WTC11 (cell line): ENCODE measurements around the gene OBSCN. TPM values are rescaled to one million over a fixed set of nuclear protein-coding genes. Genes with fewer than 3 reads are reported as not detected.

Experiments used
- ATAC-seq: fragments of 200-7000 bp; cut with Tn5 transposase; 2 replicates; pipeline ENCODE4 v1.10.0; 2021; ENCODE audit warnings: mild to moderate bottlenecking, moderate library complexity
- CTCF ChIA-PET: fragments of 300-600 bp; sonication (Branson Sonifier 250); formaldehyde crosslinking; loops from one replicate; lab custom pipeline; 2021; ENCODE audit warnings: antibody characterized with exemption; lab: Charles Lee
- POLR2A ChIA-PET: fragments of 350-600 bp; sonication (Branson Sonifier 250); formaldehyde crosslinking; loops from one replicate; lab custom pipeline; 2021; ENCODE audit warnings: antibody characterized with exemption; lab: Charles Lee
- DNase-seq: peaks from one replicate; pipeline ENCODE4 v3.0.0; 2021; ENCODE audit warnings: low spot score
- H3K27ac Mint-ChIP-seq: 2 replicates; pipeline ENCODE4 v1.8.0; 2021; ENCODE audit warnings: mixed read lengths
- H3K27me3 Mint-ChIP-seq: 2 replicates; pipeline ENCODE4 v1.8.0; 2021; ENCODE audit warnings: low read depth, mild to moderate bottlenecking, moderate library complexity, mixed read lengths
- H3K36me3 Mint-ChIP-seq: 2 replicates; pipeline ENCODE4 v1.8.0; 2021; ENCODE audit warnings: mixed read lengths
- H3K4me1 Mint-ChIP-seq: 2 replicates; pipeline ENCODE4 v1.8.0; 2022; ENCODE audit warnings: mixed read lengths
- H3K4me3 Mint-ChIP-seq: 2 replicates; pipeline ENCODE4 v1.8.0; 2021; ENCODE audit warnings: mild to moderate bottlenecking, moderate library complexity, mixed read lengths
- H3K9me3 Mint-ChIP-seq: 2 replicates; pipeline ENCODE4 v1.8.0; 2021; ENCODE audit warnings: mixed read lengths
- ATF1 ChIP-seq: sonication (generic); formaldehyde crosslinking; IDR thresholded peaks from 2 replicates; pipeline ENCODE4 v1.8.1; 2023; ENCODE audit warnings: mild to moderate bottlenecking, moderate library complexity, missing genetic modification reagents
- CREB1 ChIP-seq: sonication (generic); formaldehyde crosslinking; IDR thresholded peaks from 2 replicates; pipeline ENCODE4 v1.8.0; 2023; ENCODE audit warnings: mild to moderate bottlenecking, missing genetic modification reagents
- CREM ChIP-seq: sonication (generic); formaldehyde crosslinking; IDR thresholded peaks from 2 replicates; pipeline ENCODE4 v1.8.1; 2022; ENCODE audit warnings: mild to moderate bottlenecking, missing genetic modification reagents, moderate library complexity
- E2F5 ChIP-seq: sonication (generic); formaldehyde crosslinking; IDR thresholded peaks from 2 replicates; pipeline ENCODE4 v1.8.1; 2022; ENCODE audit warnings: mild to moderate bottlenecking, moderate library complexity, missing genetic modification reagents
- ESRRA ChIP-seq: sonication (generic); formaldehyde crosslinking; IDR thresholded peaks from 2 replicates; pipeline ENCODE4 v1.8.1; 2022; ENCODE audit warnings: mild to moderate bottlenecking, missing genetic modification reagents, borderline replicate concordance
- FOXK1 ChIP-seq: sonication (generic); formaldehyde crosslinking; IDR thresholded peaks from 2 replicates; pipeline ENCODE4 v1.8.0; 2022; ENCODE audit warnings: mild to moderate bottlenecking, moderate library complexity, missing genetic modification reagents
- GRHL2 ChIP-seq: fragments of 250-450 bp; sonication (Bioruptor Pico); IDR thresholded peaks from 2 replicates; pipeline ENCODE4 v1.8.0; 2022; ENCODE audit warnings: mild to moderate bottlenecking, moderate library complexity; ENCODE audit not compliant: insufficient replicate concordance, severe bottlenecking
- IRF2 ChIP-seq: sonication (generic); formaldehyde crosslinking; IDR thresholded peaks from 2 replicates; pipeline ENCODE4 v1.8.0; 2022; ENCODE audit warnings: low read depth, missing genetic modification reagents, borderline replicate concordance
- NFATC4 ChIP-seq: fragments of 250-450 bp; sonication (Bioruptor Pico); IDR thresholded peaks from 2 replicates; pipeline ENCODE4 v1.9.0; 2021; ENCODE audit warnings: mild to moderate bottlenecking
- NFYB ChIP-seq: sonication (generic); formaldehyde crosslinking; conservative IDR thresholded peaks from 2 replicates; pipeline ENCODE4 v1.8.0; 2022; ENCODE audit warnings: low read depth, missing genetic modification reagents
- NR3C1 ChIP-seq: sonication (generic); formaldehyde crosslinking; conservative IDR thresholded peaks from 2 replicates; pipeline ENCODE4 v1.8.1; 2023; ENCODE audit warnings: low read depth, mild to moderate bottlenecking, missing genetic modification reagents
- SMAD3 ChIP-seq: sonication (generic); formaldehyde crosslinking; IDR thresholded peaks from 2 replicates; pipeline ENCODE4 v1.8.0; 2022; ENCODE audit warnings: missing genetic modification reagents, mild to moderate bottlenecking, borderline replicate concordance
- SMAD4 ChIP-seq: sonication (generic); formaldehyde crosslinking; IDR thresholded peaks from 2 replicates; pipeline ENCODE4 v1.8.0; 2022; ENCODE audit warnings: mild to moderate bottlenecking, missing genetic modification reagents
- SOX15 ChIP-seq: fragments of 250-450 bp; sonication (Bioruptor Pico); IDR thresholded peaks from 2 replicates; pipeline ENCODE4 v1.9.0; 2021; ENCODE audit warnings: mild to moderate bottlenecking
- TEAD1 ChIP-seq: sonication (generic); formaldehyde crosslinking; IDR thresholded peaks from 2 replicates; pipeline ENCODE4 v1.8.0; 2022; ENCODE audit warnings: mild to moderate bottlenecking, missing genetic modification reagents
- TP53 ChIP-seq: sonication (generic); formaldehyde crosslinking; IDR thresholded peaks from 2 replicates; pipeline ENCODE4 v1.8.1; 2023; ENCODE audit warnings: mild to moderate bottlenecking, missing genetic modification reagents
- ZBTB43 ChIP-seq: sonication (generic); formaldehyde crosslinking; IDR thresholded peaks from 2 replicates; pipeline ENCODE4 v1.8.1; 2023; ENCODE audit warnings: mild to moderate bottlenecking, missing genetic modification reagents
- ZNF317 ChIP-seq: sonication (generic); formaldehyde crosslinking; IDR thresholded peaks from 2 replicates; pipeline ENCODE4 v1.8.1; 2023; ENCODE audit warnings: low read depth, mild to moderate bottlenecking, moderate library complexity, missing genetic modification reagents, borderline replicate concordance
- ZNF396 ChIP-seq: fragments of 250-450 bp; sonication (Bioruptor Pico); IDR thresholded peaks from 2 replicates; pipeline ENCODE4 v1.8.0; 2021; ENCODE audit warnings: mild to moderate bottlenecking, moderate library complexity, borderline replicate concordance
- total RNA-seq: library from RNA; stranded (reverse); gene quantifications from 3 replicates; pipeline ENCODE4 v1.2.3, GENCODE V29; 2021
- TF ChIP-seq, protein P1 (sequence below): sonication (generic); formaldehyde crosslinking; IDR thresholded peaks from 2 replicates; pipeline ENCODE4 v1.8.0; 2022; ENCODE audit warnings: mild to moderate bottlenecking, missing genetic modification reagents

The OBSCN gene
- total RNA-seq, 1 experiment from 2014 or later, result 38.8 TPM

GRCh38 chr1:228198977-228199590 lies 8.8 kb upstream of the OBSCN start:
- Mint-ChIP-seq H3K4me3 (no peak overlapping the region), H3K27ac (no peak overlapping the region), H3K27me3 (peaks cover 64% of the 10 kb centered on the region), H3K4me1 (no peaks in the 10 kb centered on the region), H3K36me3 (peaks cover 24% of the 10 kb centered on the region), H3K9me3 (peaks cover 62% of the 10 kb centered on the region)
- DNase-seq (no peak), ATAC-seq (no peak)
- TF ChIP-seq ZNF317 (CRISPR knock-in tag) (peak; percentile 100), GRHL2 (CRISPR knock-in tag) (no peak)
- POLR2A ChIA-PET, result interaction anchor here (0.7 kb wide), 1 partner anchor 203 kb away, joined by 3 read pairs; no protein-coding TSS in a partner anchor
- CTCF ChIA-PET, result interaction anchor here (0.8 kb wide), 1 partner anchor 25 kb away, joined by 3 read pairs; no protein-coding TSS in a partner anchor

DNA sequence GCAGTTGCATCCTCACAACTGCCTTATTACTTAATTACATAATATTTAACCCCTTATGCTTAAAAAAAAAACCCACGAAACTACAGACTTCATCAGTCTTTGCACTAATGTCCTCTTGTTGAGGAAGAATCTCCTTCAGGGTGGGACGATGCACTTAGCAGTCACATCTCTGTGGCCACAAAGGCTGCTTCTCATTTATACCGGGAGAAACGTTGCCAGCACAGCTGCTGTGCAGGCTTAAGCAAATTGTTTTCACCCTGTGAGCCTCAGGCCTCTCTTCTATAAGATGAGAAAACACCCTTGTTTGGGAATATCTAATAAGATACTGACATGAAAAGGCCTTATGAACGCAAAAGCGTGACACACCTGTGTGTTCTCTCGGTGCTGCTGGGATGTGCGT lies 2.9 kb upstream of the OBSCN start:
- ATAC-seq (no peak), DNase-seq (no peak)
- ChIA-PET CTCF (interaction anchor here (0.7 to 1.4 kb wide), 2 partner anchors 9 to 200 kb away, joined by 4 to 8 read pairs; no protein-coding TSS in a partner anchor), POLR2A (no interaction called here)
- TF ChIP-seq FOXK1 (no peak), NR3C1 (no peak), ZNF396 (CRISPR knock-in tag) (no peak), CREB1 (CRISPR knock-in tag) (no peak), E2F5 (CRISPR knock-in tag) (no peak)
- TF ChIP-seq, protein P1, sequence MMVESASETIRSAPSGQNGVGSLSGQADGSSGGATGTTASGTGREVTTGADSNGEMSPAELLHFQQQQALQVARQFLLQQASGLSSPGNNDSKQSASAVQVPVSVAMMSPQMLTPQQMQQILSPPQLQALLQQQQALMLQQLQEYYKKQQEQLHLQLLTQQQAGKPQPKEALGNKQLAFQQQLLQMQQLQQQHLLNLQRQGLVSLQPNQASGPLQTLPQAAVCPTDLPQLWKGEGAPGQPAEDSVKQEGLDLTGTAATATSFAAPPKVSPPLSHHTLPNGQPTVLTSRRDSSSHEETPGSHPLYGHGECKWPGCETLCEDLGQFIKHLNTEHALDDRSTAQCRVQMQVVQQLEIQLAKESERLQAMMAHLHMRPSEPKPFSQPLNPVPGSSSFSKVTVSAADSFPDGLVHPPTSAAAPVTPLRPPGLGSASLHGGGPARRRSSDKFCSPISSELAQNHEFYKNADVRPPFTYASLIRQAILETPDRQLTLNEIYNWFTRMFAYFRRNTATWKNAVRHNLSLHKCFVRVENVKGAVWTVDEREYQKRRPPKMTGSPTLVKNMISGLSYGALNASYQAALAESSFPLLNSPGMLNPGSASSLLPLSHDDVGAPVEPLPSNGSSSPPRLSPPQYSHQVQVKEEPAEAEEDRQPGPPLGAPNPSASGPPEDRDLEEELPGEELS, result no peak
- Mint-ChIP-seq H3K36me3 (peaks cover 3% of the 10 kb centered on the region), H3K4me1 (no peaks in the 10 kb centered on the region), H3K27me3 (peaks cover 64% of the 10 kb centered on the region), H3K4me3 (no peak overlapping the region), H3K27ac (no peak overlapping the region), H3K9me3 (peaks cover 17% of the 10 kb centered on the region)

DNA sequence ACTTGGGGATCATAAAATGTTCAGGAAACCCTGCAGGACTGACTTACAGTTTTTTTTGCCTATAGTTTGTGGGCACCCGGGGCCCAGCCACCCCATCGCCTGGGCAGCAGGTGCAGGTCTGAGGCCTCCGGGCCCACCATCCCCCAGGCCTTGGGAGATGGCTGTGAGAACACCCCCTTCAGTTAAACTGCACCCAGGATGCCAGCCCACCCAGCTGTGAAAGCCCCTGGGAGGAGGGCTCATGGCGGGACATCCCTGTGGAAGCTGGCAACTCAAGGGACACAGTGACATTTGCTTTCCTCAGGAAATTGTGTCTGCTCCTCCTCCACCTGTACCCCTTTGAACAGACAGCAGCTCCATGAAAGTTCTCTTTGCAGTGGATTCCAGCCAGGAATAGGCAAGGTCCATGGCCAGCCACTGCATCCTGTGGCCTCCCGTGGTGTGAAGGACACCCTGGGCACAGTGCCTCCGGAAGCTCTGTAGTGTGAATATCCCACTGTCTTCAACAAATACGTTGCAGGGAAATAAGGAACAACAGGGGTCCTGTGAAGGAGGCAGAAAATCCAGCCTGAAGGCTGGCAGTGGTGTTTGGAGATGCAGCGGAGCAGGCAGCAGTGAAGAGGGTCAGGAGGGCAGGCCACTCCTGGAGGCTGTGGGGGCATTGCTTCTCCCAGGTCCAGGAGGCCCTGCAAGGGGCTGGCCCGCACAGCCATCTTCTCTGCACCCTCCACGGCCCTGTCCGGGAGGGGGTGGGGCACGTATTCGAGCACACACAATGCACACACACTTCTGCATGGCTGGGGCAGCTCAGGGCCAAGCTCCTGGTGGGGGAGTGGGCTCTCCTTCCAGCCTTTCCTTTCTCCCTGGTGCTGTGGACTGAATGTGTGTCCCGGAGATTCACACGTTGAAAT lies 2.1 kb upstream of the OBSCN start:
- Mint-ChIP-seq H3K4me3 (no peak overlapping the region), H3K4me1 (no peaks in the 10 kb centered on the region), H3K9me3 (peaks cover 9% of the 10 kb centered on the region), H3K36me3 (no peaks in the 10 kb centered on the region), H3K27me3 (peaks cover 58% of the 10 kb centered on the region), H3K27ac (no peak overlapping the region)
- CTCF ChIA-PET, result interaction anchor here (1.0 kb wide), 1 partner anchor 31 kb away, joined by 3 read pairs; no protein-coding TSS in a partner anchor
- POLR2A ChIA-PET, result no interaction called here
- no peak for ATAC-seq
- TF ChIP-seq SMAD4 (CRISPR knock-in tag), result no peak
- TF ChIP-seq TP53 (CRISPR knock-in tag), result no peak
- no peak for TF ChIP-seq TEAD1 (CRISPR knock-in tag)
- TF ChIP-seq FOXK1, result no peak
- TF ChIP-seq ESRRA (CRISPR knock-in tag), result no peak
- TF ChIP-seq SMAD3, result no peak
- no peak for TF ChIP-seq ZBTB43 (CRISPR knock-in tag)
- TF ChIP-seq ATF1 (CRISPR knock-in tag), result no peak
- no peak for TF ChIP-seq CREM (CRISPR knock-in tag)
- TF ChIP-seq SOX15, result no peak
- TF ChIP-seq IRF2, result no peak
- TF ChIP-seq E2F5 (CRISPR knock-in tag), result no peak
- TF ChIP-seq NFATC4 (CRISPR knock-in tag), result no peak
- no peak for TF ChIP-seq NFYB (CRISPR knock-in tag)
- no peak for DNase-seq
